Measurements from ENCODE around the gene CLK2.
A peak's percentile ranks its signal among the peaks of the same experiment; 100 is the strongest.

CLK2 gene

GRCh38 chr1:155254714-155255242 is 18.5 kb downstream of the CLK2 start:
- peak; percentile 77 for DNase-seq (ENCODE audit: low spot score)
- H3K4me3 ChIP-seq = peak overlapping the region; percentile 92
- peak overlapping the region; percentile 97 to 99 for H3K27ac ChIP-seq
- TF ChIP-seq CTCF (IDR thresholded peaks at IDR 0.05) = no peak

- peak overlapping the region; percentile 92 for H3K4me3 ChIP-seq
- no peak for TF ChIP-seq CTCF (IDR thresholded peaks at IDR 0.05)
- H3K27ac ChIP-seq = peak overlapping the region; percentile 97 to 99
- DNase-seq (ENCODE audit: low spot score) = peak; percentile 76
These were observed 19.0 kb downstream of the CLK2 start for GRCh38 chr1:155254228-155254713.

GRCh38 chr1:155253797-155254196 is 19.5 kb downstream of the CLK2 start:
- peak overlapping the region; percentile 92 for H3K4me3 ChIP-seq
- DNase-seq (ENCODE audit: low spot score) = no peak
- no peak for TF ChIP-seq CTCF (IDR thresholded peaks at IDR 0.05)
- H3K27ac ChIP-seq = peak overlapping the region; percentile 97 to 99

- peak overlapping the region; percentile 92 for H3K4me3 ChIP-seq
- H3K27ac ChIP-seq = peak overlapping the region; percentile 97 to 99
- no peak for TF ChIP-seq CTCF (IDR thresholded peaks at IDR 0.05)
- DNase-seq (ENCODE audit: low spot score) = no peak
These were observed 20.1 kb downstream of the CLK2 start for GRCh38 chr1:155253208-155253607.

GRCh38 chr1:155251566-155251965 is 21.7 kb downstream of the CLK2 start:
- Histone ChIP-seq H3K4me3 (no peak overlapping the region), H3K27ac (peak overlapping the region in 1 of 2 donors; percentile 71)
- DNase-seq (ENCODE audit: low spot score) = no peak
- TF ChIP-seq CTCF (IDR thresholded peaks at IDR 0.05) = no peak

GRCh38 chr1:155250633-155251449 is 22.5 kb downstream of the CLK2 start:
- Histone ChIP-seq H3K27ac (peak overlapping the region in 1 of 2 donors; percentile 71), H3K4me3 (peak overlapping the region; percentile 67)
- TF ChIP-seq CTCF (IDR thresholded peaks at IDR 0.05) = peak; percentile 99
- peak; percentile 89 for DNase-seq (ENCODE audit: low spot score)

GRCh38 chr1:155250246-155250632 is 23.1 kb downstream of the CLK2 start:
- H3K27ac ChIP-seq = peak overlapping the region in 1 of 2 donors; percentile 71
- DNase-seq (ENCODE audit: low spot score) = no peak
- no peak for TF ChIP-seq CTCF (IDR thresholded peaks at IDR 0.05)
- peak overlapping the region; percentile 67 for H3K4me3 ChIP-seq
